Measurements from ENCODE around the gene PTPRN2.

Gene PTPRN2

DNA sequence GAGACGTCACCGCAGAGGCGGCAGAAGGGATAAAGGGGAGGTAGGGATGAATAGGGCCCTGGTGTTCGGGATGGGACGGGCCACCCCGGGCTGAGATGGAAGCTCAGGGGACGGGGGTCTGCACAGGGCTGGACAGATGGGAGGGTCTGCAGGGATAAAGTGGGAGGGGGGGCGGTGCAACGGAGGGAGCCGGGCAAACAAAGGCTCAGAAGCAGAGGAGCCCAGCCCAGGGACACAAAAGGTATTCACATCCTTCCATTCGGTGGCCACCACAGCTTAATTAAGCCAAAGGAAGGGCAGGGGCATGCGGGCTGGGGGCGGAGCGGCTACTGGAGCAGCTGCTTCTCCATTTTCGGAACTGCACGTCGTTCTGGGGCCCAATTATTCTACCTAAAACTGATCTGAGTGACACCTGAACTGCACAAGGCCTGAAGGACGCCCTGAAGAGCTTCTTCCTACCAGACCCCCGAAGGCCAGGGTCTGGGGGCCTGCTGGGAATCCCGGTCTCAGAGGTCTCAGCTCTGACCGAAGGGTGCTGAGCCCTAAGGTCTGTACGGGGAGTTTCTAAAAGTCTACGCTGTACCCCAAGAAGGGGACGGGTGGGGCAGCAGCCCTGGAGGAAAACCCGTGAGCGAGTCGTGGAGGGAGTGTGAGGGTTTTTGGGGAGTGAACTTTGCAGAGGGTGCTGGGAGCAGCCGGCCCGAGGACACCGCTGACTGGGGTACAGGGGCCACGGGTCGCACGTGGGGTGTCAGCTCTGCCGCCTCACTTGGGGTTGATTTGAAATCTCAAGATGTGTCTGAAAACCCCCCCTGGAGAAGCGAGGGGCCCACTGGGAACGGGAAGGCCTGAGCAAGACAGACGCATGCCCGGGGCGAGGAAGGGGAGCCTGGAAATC, 916.0 kb downstream of the PTPRN2 start:
- TF ChIP-seq GATA3 (IDR thresholded peaks at IDR 0.05; ENCODE audit: low read depth, low read length), result no peak

DNA sequence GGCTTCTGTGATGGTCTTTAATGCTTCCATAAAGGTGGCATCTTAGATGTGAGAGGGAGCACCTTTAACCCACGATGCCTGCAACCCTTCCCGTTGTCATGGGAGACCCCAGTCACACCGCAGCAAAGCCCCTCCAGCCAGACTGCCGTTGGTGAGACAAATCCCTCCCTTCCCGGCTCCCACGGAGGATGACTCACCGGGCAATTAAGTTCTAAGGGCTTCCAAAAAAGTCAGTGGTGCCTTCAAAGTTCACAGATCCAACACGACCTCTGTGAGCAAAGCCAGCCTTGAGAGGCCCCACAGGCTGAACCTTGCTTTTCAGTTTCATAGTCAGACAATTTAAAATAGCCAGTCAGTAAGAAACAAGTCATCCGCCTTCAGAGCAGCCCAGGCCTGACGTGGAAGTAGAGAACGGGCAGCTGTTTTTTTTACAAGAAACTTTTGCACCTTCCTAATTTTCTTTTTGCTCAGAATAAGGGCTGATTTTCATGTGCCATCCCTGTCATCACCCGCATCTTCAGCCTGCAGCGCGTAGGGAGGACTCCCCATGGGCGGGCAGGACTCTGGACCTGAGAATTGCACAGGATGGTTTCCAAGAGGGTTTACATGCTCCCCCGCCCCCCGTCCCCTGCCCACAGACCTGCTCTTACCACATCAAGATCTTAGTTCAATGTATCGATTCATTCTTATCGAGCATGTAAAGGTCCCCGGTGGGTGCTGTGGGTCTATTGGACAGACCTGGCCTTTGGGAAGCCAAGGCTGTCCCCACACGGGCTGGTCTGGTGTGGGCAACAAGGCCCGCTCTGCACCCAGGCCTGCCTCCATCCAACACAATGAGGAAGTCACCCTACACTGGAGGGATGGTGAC, 916.9 kb downstream of the PTPRN2 start:
- no peak for TF ChIP-seq GATA2 (IDR thresholded peaks at IDR 0.05; ENCODE audit: low read depth, low read length)
- TF ChIP-seq GATA3 (IDR thresholded peaks at IDR 0.05; ENCODE audit: low read depth, low read length), result no peak

DNA sequence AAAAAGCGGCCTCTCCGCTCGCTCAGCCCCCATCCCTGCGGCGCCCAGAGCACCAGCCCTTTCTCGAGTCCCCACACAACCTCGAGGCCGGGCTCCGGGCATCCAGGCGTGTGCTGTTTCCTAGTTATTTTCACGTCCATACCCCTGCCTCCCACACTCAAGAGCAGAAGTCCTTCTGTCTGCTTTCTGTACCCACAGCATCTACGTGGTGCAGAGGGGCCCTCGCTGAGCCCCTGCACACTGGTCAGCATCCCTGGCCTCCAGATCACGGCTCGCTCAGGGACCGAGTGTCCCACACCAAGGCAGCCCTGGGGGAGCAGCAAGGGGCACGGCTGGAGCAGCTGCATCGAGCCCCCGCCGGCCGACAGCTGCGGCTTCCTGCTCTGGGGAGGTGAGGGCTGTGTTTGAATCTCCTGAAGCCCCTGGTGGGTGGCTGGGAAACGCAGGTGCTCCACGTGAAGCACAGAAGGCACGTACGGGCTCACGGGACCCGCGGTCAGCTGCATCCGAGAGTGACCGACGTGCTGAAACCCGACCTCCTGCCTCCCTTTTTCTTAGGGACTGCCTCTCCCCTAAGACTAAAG, 917.8 kb downstream of the PTPRN2 start:
- no peak for TF ChIP-seq GATA3 (IDR thresholded peaks at IDR 0.05; ENCODE audit: low read depth, low read length)
- TF ChIP-seq GATA2 (IDR thresholded peaks at IDR 0.05; ENCODE audit: low read depth, low read length), result no peak

DNA sequence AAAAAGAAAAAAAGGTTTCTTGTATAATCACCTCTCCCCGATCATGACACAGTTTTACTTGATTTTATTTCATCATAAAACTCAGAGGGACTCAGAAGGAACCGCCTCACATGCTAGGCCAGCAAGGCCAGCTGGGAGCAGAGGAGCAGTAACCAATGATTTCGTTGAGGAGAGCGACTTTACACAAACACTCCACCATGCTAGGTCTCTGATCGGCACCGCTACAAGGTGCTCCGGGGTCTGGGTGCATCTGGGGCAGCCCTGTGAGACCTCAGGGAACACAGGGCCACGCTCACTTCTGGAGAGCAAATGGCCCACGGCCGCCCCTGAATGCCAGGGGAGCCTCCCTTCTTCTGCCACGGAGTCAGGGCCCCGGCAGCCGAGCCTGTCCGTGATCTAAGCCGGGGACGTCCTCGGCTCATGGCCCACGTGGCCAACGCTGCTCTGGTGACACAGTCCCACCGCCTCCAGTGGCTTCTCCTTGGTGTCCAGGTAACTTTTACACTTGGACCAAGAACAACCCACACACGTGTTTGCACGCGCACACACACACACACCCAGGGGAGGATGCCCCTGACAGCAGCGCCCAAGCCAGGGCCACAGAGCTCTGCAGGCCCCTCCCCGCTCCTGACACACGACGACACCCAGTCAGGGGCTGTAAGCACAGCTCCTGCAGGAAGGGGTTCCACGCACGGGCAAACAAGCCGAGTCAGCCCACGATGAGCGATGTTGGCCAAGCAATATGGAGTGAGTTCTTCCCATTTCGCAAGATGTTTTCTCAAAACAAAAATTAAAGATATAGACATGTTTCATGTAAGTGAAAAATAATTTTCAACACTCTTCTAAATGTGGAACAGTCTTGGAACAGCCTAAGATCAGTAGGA, 918.5 kb downstream of the PTPRN2 start:
- no peak for TF ChIP-seq GATA2 (IDR thresholded peaks at IDR 0.05; ENCODE audit: low read depth, low read length)
- no peak for TF ChIP-seq GATA3 (IDR thresholded peaks at IDR 0.05; ENCODE audit: low read depth, low read length)

DNA sequence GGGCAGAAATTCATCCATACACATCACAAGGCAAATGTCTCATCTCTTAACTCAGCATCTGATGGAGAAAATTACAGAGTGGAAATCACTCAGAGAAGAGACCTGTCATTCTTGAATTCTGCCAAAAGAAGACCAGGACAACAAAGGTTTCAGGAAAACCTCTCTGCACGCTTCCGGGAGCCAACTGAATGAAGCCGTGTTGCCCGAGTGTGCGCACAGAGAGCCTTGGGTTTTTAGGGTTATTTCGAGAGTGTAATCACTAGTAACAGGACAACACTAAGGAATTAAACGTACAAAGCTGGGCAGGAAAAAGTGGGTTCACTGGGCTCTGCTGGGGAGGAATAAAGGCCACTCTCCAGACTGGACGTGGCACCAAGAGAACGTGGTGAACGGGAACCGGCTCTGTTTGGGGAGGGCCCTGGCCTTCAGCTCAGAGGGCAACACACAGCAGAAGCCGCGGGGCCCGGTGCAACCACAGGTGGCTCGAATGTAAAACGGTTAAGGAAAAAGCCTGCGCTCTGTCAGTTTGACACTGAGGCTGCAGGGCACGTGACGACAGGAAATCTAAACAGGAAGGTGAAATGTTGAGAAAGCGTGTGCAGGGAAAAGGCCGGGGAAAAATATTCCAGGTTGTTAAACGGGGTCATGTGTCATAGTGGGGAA, 919.3 kb downstream of the PTPRN2 start:
- TF ChIP-seq GATA2 (IDR thresholded peaks at IDR 0.05; ENCODE audit: low read depth, low read length), result no peak
- no peak for TF ChIP-seq GATA3 (IDR thresholded peaks at IDR 0.05; ENCODE audit: low read depth, low read length)

DNA sequence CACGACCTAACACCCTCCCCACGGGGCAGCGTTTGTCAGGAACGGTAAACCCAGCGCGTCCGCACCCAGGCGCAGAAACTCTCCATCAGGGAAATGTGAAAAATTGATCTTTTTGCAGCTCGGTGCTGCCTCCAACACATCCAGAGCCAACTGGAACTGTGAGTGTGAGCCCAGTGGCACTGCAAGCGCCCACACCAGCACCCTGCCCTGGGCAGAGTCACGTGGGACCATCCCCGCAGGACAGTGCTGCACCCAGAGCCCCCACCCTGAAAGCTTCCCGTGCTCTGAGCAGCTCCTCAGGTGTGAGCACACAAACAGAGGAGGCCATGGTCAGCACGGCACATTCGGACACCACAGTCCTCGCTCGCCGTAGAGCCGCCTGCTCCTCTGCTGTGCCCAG, 919.9 kb downstream of the PTPRN2 start:
- TF ChIP-seq GATA3 (IDR thresholded peaks at IDR 0.05; ENCODE audit: low read depth, low read length), result no peak
- no peak for TF ChIP-seq GATA2 (IDR thresholded peaks at IDR 0.05; ENCODE audit: low read depth, low read length)

DNA sequence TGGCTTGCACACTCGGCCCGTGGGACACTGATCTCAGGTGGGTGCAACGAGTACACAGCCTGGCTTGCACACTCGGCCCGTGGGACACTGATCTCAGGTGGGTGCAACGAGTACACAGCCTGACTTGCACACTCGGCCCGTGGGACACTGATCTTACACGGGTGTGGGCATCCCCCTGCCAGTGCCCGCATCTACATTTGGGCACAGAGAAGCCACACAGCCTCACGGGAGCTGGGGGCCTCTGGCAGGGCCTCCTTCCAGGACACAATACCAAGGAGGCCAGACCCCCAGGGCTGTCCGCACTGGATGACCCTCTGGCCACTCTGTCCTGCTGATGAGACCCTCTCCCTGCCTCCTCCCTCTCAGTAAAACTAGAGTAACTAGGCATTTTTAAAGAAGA, 920.4 kb downstream of the PTPRN2 start:
- TF ChIP-seq GATA3 (IDR thresholded peaks at IDR 0.05; ENCODE audit: low read depth, low read length), result no peak
- no peak for TF ChIP-seq GATA2 (IDR thresholded peaks at IDR 0.05; ENCODE audit: low read depth, low read length)

DNA sequence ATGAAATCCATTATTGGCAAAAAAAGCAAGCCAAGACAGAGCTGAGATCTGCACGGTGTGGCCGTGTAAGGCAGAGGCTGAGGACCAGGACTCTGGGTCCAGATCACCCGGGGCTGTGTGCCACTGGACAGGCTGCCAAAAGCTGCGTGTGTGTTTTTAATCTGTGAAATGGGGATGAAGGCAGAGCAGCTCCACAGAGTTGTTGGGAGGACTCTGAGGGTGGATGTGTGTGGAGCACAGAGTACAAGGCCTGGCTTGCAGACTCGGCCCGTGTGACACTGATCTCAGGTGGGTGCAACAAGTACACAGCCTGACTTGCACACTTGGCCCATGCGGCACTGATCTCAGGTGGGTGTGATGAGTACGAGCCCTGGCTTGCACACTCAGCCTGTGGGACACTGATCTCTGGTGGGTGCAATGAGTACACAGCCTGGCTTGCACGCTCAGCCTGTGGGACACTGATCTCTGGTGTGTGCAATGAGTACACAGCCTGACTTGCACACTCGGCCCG, 921.0 kb downstream of the PTPRN2 start:
- TF ChIP-seq GATA2 (IDR thresholded peaks at IDR 0.05; ENCODE audit: low read depth, low read length) (no peak), GATA3 (IDR thresholded peaks at IDR 0.05; ENCODE audit: low read depth, low read length) (no peak)

DNA sequence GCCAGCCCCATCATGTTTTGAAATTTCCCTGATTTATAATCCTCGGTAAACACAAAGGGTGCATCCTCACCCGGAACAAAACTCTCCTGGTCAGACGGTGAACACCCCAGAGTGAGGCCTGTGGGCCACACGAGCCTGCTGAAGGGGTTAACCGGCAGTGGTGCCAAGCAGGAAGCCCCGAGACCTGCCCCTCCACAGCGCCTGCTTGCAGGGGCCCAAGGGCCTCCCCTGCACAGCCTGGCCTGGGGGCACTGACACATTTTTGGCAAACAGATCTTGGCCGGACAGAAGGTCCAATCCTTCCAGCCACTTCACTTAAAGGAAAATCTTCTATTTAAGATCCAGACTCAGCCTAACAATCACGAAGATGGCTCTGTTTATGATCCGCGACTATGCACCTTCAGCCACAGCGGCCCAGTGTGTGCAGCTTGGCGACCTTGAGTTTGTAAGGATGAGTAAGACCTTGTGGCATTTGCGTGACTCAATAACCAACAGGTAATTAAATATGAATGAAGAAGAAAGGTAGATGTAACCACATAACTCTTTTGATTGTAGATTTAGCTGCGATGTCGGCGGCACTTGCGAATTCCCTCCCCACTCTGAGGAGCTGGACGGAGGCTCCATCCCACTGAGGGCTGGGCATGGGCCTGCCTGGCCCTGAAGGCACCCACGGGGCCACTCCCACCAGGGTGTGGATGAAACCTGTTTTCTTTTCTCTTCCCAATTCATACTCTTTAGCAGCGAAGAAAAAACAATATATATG, 922.6 kb downstream of the PTPRN2 start:
- TF ChIP-seq GATA3 (IDR thresholded peaks at IDR 0.05; ENCODE audit: low read depth, low read length) (no peak), GATA2 (IDR thresholded peaks at IDR 0.05; ENCODE audit: low read depth, low read length) (no peak)

DNA sequence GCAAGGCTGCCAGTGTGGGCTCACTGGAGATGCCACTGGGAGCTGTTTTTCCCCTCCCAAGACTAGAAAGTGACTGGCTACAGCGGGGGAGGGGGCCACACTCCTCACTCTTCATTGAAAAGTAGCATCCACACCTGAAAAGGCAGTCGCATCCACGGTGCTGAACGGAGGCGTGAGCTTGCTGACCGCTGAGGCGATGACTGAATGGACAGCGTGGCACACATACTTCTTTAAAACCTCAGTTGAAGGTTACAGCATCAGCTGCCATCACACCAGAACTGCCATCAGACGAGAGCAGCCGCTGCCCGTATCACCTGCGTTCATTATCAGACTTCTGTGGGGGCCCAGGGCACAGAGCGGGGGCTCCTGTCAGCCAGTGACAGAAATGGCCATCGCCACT, 923.6 kb downstream of the PTPRN2 start:
- no peak for TF ChIP-seq GATA2 (IDR thresholded peaks at IDR 0.05; ENCODE audit: low read depth, low read length)
- no peak for TF ChIP-seq GATA3 (IDR thresholded peaks at IDR 0.05; ENCODE audit: low read depth, low read length)

DNA sequence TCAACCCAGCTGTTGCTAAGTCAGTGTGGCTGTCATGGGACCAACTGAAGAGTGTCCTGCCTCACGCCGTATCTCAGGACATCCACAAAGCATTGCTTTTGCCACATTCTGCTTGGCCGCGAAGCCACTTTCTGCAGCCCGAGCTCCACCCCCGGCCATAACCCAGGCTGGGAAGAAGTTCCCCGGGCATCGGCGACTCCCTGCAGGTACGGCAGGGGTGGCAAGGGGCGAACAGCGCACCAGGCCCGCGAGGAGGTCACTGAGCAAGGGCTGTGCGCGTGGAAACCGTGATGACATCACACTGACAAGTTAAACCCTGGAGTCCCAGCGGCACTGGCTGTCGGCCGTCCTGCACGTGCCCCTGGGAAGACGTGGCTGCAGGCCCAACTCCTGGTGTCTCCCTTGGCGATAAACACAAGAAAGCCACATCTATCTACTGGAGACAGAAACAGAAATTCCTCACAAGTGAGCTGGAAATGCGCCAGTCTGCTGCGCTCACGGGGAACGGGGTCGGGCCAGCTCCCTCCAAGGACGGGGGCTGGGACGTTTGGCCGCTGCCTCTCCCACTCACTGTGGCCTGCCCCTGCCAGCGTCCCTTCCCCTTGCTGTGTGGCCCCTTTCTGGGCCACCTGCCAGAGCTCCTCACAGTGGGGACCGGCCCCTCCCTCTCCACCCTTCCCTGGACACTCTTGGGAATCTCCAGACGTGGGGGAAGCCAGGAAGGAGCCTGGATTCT, 924.5 kb downstream of the PTPRN2 start:
- TF ChIP-seq GATA2 (IDR thresholded peaks at IDR 0.05; ENCODE audit: low read depth, low read length) (no peak), GATA3 (IDR thresholded peaks at IDR 0.05; ENCODE audit: low read depth, low read length) (no peak)

All from SH-SY5Y (cell line).